Suprapubic skin (tissue), 4 donors: ENCODE data around the gene PDGFRB.

Experiments
- CTCF ChIP-seq, 2 donors: fragments of 200-600 bp in 1 of 2; fragments of 450-650 bp in 1 of 2; sonication (generic) in 1 of 2; IDR thresholded peaks; one replicate each; pipeline ENCODE4 v1.5.1; 2016 to 2019; ENCODE audit warnings: antibody characterized with exemption in 2 of 2, mild to moderate bottlenecking in 1 of 2, moderate library complexity in 1 of 2
- EP300 ChIP-seq: sonication (generic); formaldehyde crosslinking; IDR thresholded peaks from one replicate; pipeline ENCODE4 v1.6.1; 2017; ENCODE audit warnings: antibody characterized with exemption
- POLR2A ChIP-seq, 2 donors: fragments of 450-650 bp; IDR thresholded peaks; one replicate each; pipeline ENCODE4 v1.6.1; 2017; ENCODE audit warnings: antibody characterized with exemption in 2 of 2, mild to moderate bottlenecking in 2 of 2, moderate library complexity in 2 of 2
- POLR2AphosphoS5 ChIP-seq, 3 donors: sonication (generic); formaldehyde crosslinking; IDR thresholded peaks; one replicate each; pipeline ENCODE4 v1.6.1; 2017; ENCODE audit warnings: antibody characterized with exemption in 3 of 3

- no peak for TF ChIP-seq POLR2AphosphoS5 (IDR thresholded peaks at IDR 0.05)
- TF ChIP-seq CTCF (IDR thresholded peaks at IDR 0.05): no peak
- no peak for TF ChIP-seq EP300
- TF ChIP-seq POLR2A (IDR thresholded peaks at IDR 0.05): no peak
Measured at GRCh38 chr5:150137997-150138396, 17.6 kb downstream of the PDGFRB start.
